GM12874 (cell line): ENCODE results near the gene RGS5.

Experiments used
- TF ChIP-seq, protein P1 (sequence below): IDR thresholded peaks from 2 replicates; pipeline ENCODE4 v1.5.1; 2011; ENCODE audit warnings: low read depth, mild to moderate bottlenecking, control low read depth, low read length, moderate library complexity; ENCODE audit not compliant: insufficient read depth

The RGS5 gene, protein sequence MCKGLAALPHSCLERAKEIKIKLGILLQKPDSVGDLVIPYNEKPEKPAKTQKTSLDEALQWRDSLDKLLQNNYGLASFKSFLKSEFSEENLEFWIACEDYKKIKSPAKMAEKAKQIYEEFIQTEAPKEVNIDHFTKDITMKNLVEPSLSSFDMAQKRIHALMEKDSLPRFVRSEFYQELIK

DNA sequence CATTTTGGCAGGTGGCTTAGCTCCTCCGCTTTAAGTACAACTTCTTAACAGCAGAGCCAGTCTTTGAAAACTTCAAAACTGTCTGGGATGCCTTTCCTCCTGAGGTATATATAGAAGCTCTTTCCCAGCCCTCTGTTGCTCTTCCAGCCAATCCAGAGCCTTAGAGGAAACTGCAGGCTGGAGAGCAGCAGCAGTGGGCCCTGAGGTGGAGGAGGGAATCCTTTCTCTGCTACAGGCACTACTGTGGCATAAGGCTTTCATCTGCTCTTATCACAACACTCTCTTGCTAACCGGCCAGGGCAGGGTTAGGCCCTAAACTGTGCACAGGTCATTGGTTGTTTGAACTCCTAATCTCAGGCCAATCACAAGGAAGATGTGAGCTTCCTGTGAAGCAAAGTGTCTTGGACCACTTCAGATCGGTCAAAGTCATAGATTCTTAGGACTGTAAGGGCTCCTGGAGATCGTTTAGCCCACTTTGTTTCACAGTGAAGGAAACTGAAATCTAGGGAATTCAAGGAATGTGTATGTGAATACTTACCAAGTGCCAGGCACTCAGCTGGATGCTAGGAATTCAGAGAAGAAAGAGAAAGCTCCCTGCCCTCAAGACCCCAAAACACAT is at the start of gene RGS5:
Gene RGS5, minus strand, starts transcription at position 84 of the 619 bp plus-strand sequence. Its CDS starts 81 bp downstream, at position 3.
- TF ChIP-seq, protein P1, sequence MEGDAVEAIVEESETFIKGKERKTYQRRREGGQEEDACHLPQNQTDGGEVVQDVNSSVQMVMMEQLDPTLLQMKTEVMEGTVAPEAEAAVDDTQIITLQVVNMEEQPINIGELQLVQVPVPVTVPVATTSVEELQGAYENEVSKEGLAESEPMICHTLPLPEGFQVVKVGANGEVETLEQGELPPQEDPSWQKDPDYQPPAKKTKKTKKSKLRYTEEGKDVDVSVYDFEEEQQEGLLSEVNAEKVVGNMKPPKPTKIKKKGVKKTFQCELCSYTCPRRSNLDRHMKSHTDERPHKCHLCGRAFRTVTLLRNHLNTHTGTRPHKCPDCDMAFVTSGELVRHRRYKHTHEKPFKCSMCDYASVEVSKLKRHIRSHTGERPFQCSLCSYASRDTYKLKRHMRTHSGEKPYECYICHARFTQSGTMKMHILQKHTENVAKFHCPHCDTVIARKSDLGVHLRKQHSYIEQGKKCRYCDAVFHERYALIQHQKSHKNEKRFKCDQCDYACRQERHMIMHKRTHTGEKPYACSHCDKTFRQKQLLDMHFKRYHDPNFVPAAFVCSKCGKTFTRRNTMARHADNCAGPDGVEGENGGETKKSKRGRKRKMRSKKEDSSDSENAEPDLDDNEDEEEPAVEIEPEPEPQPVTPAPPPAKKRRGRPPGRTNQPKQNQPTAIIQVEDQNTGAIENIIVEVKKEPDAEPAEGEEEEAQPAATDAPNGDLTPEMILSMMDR, result no peak

DNA sequence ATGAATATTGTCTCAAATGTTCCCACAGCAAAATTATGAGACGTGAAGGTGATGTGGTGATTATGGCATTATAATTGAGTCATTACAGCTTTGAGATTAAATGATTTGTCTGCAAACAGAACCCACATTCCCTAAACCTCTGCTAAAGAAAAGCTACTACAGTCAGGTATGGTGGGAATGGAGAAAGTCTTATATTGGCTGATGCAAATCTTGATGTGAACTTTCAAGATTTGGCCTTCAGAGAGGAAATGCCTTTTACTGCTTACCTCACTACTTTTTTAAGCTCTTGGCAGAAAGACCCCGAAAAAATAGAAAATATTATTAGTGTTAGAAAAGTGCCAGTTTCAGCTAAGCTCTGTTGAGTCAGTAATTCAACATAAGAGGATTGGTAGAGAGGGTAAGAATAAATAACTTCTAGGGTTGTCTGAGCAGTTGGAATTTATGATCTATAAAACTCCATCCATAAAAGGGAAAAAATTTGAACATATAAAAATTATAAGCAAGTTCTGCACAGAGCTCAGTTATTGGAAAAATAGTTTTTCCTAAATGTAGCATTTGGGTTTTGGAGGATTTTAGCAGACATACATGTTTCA is 47.8 kb upstream of the RGS5 start:
- TF ChIP-seq, protein P1, result no peak

DNA sequence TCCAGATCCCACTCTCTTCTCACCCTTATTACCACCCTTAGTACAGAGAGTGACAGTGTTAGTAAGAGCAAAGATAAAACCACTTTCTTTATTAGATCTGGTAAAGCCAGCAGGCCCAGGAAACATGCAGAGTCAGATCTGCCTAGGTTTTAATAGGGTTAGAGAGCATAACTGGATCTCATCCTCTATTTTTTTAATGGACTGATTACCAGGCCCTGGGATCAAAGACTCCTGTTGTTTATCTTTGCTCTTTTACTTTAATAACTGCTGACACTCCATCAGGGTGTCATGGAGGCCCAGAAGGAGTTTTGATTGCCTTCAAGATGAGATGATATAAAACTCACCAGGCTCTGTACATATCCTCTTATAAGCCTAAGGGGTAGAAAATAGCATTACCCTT is 45.3 kb upstream of the RGS5 start:
- TF ChIP-seq, protein P1, result no peak

DNA sequence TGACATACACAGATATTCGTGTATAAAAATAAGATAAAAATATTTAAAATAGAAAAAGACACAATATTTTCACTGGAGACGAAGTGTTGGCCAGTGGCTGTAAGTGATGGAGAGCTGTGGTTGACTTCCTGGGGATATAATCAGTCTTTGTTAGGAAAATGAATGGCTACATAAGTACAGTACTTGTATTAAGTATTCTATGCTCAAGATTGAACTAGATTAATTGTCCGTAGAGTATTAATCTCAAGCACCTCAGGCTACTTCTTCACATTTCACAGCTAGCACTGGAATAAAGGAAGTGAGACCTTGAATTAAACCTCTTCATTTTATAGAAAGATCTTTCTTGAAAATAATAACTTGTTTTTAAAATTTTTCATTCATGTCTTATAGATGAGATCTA is 39.0 kb upstream of the RGS5 start:
- TF ChIP-seq, protein P1, result no peak

DNA sequence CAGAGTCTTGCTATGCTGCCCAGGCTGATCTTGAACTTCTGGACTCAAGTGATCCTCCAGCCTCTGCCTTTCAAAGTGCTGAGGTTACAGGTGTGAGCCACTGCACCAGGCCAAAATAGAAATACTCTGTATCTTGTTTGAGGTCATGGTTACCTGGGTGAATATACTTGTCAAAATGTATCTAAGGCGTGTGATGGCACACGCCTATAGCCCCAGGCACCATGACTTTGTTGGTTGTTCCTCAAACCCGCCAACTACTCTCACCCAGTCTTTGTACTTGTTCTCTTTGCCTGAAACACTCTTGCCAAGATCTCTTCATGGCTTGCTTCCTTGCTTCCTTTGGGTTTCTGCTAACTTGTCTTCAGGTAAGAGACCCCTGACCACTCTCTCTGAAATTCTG is 38.0 kb upstream of the RGS5 start:
- TF ChIP-seq, protein P1, result no peak

DNA sequence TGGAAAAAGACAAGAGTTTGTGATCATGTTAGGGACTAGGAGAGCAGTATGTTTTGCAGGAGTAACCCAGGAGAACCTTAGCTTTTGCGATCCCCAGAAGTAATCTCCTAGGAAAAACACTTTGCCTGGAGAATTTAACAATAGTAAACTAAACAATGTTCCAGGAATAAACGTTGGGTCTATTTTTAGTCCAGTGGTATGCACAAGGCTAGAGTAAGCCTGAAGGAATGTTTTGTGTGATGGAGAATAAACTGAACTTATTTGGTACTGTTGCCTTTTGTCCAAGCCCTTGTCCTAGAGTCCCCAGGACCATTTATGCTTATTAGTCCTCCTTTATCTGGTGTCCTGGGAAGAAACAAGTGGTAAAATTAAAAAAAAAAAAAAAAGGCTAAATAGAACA is 28.7 kb upstream of the RGS5 start:
- TF ChIP-seq, protein P1, result no peak

DNA sequence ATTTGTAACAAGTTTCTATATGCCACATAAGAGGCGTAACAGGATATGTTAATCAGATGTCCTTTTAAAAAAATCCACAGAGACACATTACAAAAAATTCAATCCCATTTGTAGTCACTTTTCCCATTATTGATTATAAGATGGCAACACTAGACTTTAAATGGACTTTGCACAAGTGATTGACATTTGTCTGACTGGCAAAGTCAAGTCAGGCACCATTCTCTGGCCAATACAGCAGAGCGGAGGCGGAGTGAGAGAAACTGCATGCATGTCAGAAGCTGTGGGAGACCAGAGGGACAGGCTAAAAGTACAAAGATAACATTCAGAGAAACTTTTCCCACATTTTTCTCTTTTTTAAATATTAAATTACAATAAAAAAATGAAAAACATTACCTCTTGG is 28.1 kb upstream of the RGS5 start:
- TF ChIP-seq, protein P1, result no peak
